DMS114 treated with DMSO at 0.1 percent for 48 hours (cell line): ENCODE data around the gene P2RX4.
"Not testable (repeated sequence)": the region's sequence is repeated elsewhere in the genome, so short reads cannot be mapped to it uniquely, and the experiment has no call there.

Source experiments
- DNase-seq: peaks from one replicate; lab custom pipeline; 2025; ENCODE audit not compliant: unreplicated experiment; lab: John Stamatoyannopoulos, UW

Gene P2RX4

GRCh38 chr12:121239351-121240061 lies 29.6 kb downstream of the P2RX4 start:
- no peak for DNase-seq

- no peak for DNase-seq
Observed at GRCh38 chr12:121240062-121240420, 30.1 kb downstream of the P2RX4 start.

GRCh38 chr12:121240484-121241101 lies 30.7 kb downstream of the P2RX4 start:
- DNase-seq = no peak

- no peak for DNase-seq
Observed at GRCh38 chr12:121241156-121241970, 31.4 kb downstream of the P2RX4 start.

- no peak for DNase-seq
Observed at GRCh38 chr12:121245031-121245430, 35.1 kb downstream of the P2RX4 start.

GRCh38 chr12:121245951-121246350 lies 36.0 kb downstream of the P2RX4 start:
- DNase-seq = no peak

GRCh38 chr12:121246893-121247557 lies 37.1 kb downstream of the P2RX4 start:
- DNase-seq = no peak

GRCh38 chr12:121248622-121249021 lies 38.7 kb downstream of the P2RX4 start:
- DNase-seq = no peak

- DNase-seq = no peak
Observed at GRCh38 chr12:121250359-121250758, 40.4 kb downstream of the P2RX4 start.

GRCh38 chr12:121251838-121252237 lies 41.9 kb downstream of the P2RX4 start:
- no peak for DNase-seq

- DNase-seq = no peak
Observed at GRCh38 chr12:121252712-121253345, 42.9 kb downstream of the P2RX4 start.

GRCh38 chr12:121253638-121254335 lies 43.9 kb downstream of the P2RX4 start:
- DNase-seq = no peak

- no peak for DNase-seq
Observed at GRCh38 chr12:121255433-121255832, 45.5 kb downstream of the P2RX4 start.

GRCh38 chr12:121257704-121258449 lies 47.9 kb downstream of the P2RX4 start:
- not testable (repeated sequence) for DNase-seq

- no peak for DNase-seq
Observed at GRCh38 chr12:121259074-121259473, 49.1 kb downstream of the P2RX4 start.

- DNase-seq = no peak
Observed at GRCh38 chr12:121260091-121260490, 50.2 kb downstream of the P2RX4 start.

GRCh38 chr12:121261398-121261797 lies 51.5 kb downstream of the P2RX4 start:
- DNase-seq = no peak

- DNase-seq = no peak
Observed at GRCh38 chr12:121263206-121263935, 53.4 kb downstream of the P2RX4 start.

GRCh38 chr12:121264135-121264534 lies 54.2 kb downstream of the P2RX4 start:
- DNase-seq = no peak
